ENCODE data around the gene DTX1.

GRCh38 chr12:113049976-113050742, 6.4 kb upstream of the DTX1 start:
- TF ChIP-seq EZH2 (IDR thresholded peaks at IDR 0.05; ENCODE audit: low read length, unreplicated experiment) (no peak), CTCF (conservative IDR thresholded peaks at IDR 0.05; ENCODE audit: low read depth, low read length) (peak; percentile 63), EZH2phosphoT487 (IDR thresholded peaks at IDR 0.05; ENCODE audit: borderline replicate concordance, low read length) (no peak)

All from PC-3 (cell line).